ENCODE data around the gene CTSE.

- no peak for TF ChIP-seq POLR2A (IDR thresholded peaks at IDR 0.05)
- TF ChIP-seq, protein P1, sequence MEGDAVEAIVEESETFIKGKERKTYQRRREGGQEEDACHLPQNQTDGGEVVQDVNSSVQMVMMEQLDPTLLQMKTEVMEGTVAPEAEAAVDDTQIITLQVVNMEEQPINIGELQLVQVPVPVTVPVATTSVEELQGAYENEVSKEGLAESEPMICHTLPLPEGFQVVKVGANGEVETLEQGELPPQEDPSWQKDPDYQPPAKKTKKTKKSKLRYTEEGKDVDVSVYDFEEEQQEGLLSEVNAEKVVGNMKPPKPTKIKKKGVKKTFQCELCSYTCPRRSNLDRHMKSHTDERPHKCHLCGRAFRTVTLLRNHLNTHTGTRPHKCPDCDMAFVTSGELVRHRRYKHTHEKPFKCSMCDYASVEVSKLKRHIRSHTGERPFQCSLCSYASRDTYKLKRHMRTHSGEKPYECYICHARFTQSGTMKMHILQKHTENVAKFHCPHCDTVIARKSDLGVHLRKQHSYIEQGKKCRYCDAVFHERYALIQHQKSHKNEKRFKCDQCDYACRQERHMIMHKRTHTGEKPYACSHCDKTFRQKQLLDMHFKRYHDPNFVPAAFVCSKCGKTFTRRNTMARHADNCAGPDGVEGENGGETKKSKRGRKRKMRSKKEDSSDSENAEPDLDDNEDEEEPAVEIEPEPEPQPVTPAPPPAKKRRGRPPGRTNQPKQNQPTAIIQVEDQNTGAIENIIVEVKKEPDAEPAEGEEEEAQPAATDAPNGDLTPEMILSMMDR (IDR thresholded peaks at IDR 0.05) = no peak
- no peak for TF ChIP-seq POLR2AphosphoS5 (IDR thresholded peaks at IDR 0.05)
These were observed 49.0 kb downstream of the CTSE start for GRCh38 chr1:205974712-205975111.

Measured in prostate gland (tissue), 2 donors.